ENCODE data around the gene TRIOBP.

- TF ChIP-seq CTCF (tag by site-specific recombination; IDR thresholded peaks at IDR 0.05) (no peak), SETDB1 (IDR thresholded peaks at IDR 0.05; ENCODE audit: insufficient read length, low read length) (no peak), PRDM10 (tag by site-specific recombination; IDR thresholded peaks at IDR 0.05) (no peak), PRDM4 (tag by site-specific recombination; IDR thresholded peaks at IDR 0.05) (no peak), REST (tag by site-specific recombination; IDR thresholded peaks at IDR 0.05) (no peak), ZNF558 (tag by site-specific recombination; IDR thresholded peaks at IDR 0.05) (no peak), ZNF677 (tag by site-specific recombination; IDR thresholded peaks at IDR 0.05) (no peak), PATZ1 (tag by site-specific recombination; IDR thresholded peaks at IDR 0.05) (no peak), ZNF670 (tag by site-specific recombination; IDR thresholded peaks at IDR 0.05; ENCODE audit: low read depth) (no peak), YY2 (tag by site-specific recombination; IDR thresholded peaks at IDR 0.05) (no peak), HOXD13 (CRISPR knock-in tag; IDR thresholded peaks at IDR 0.05; ENCODE audit: borderline replicate concordance) (no peak)
Observed at GRCh38 chr22:37714634-37715033, 17.8 kb downstream of the TRIOBP start.

Measured in HEK293 (cell line).